ENCODE results near the gene MACF1.
A peak's percentile ranks its signal among the peaks of the same experiment; 100 is the strongest.
"Not testable (repeated sequence)": the region's sequence is repeated elsewhere in the genome, so short reads cannot be mapped to it uniquely, and the experiment has no call there.

MACF1 gene

GRCh38 chr1:39181311-39181710 lies 23.2 kb upstream of the MACF1 start:
- no peak for DNase-seq (ENCODE audit: low spot score)

- DNase-seq (ENCODE audit: low spot score) = no peak
Observed at GRCh38 chr1:39182804-39183203, 21.7 kb upstream of the MACF1 start.

- no peak for DNase-seq (ENCODE audit: low spot score)
Observed at GRCh38 chr1:39183503-39184353, 20.8 kb upstream of the MACF1 start.

GRCh38 chr1:39184354-39184818 lies 20.1 kb upstream of the MACF1 start:
- DNase-seq (ENCODE audit: low spot score) = no peak

GRCh38 chr1:39187275-39188046 lies 17.0 kb upstream of the MACF1 start:
- no peak for DNase-seq (ENCODE audit: low spot score)

- no peak for DNase-seq (ENCODE audit: low spot score)
Observed at GRCh38 chr1:39189592-39190041, 14.9 kb upstream of the MACF1 start.

- DNase-seq (ENCODE audit: low spot score) = no peak
Observed at GRCh38 chr1:39190096-39190495, 14.4 kb upstream of the MACF1 start.

GRCh38 chr1:39194398-39195051 lies 10.0 kb upstream of the MACF1 start:
- peak; percentile 36 for DNase-seq (ENCODE audit: low spot score)

- DNase-seq (ENCODE audit: low spot score) = peak; percentile 4
Observed at GRCh38 chr1:39195166-39196111, 9.1 kb upstream of the MACF1 start.

GRCh38 chr1:39196244-39197215 lies 8.0 kb upstream of the MACF1 start:
- DNase-seq (ENCODE audit: low spot score) = peak; percentile 12

GRCh38 chr1:39199593-39199992 lies 4.9 kb upstream of the MACF1 start:
- peak; percentile 84 for DNase-seq (ENCODE audit: low spot score)

GRCh38 chr1:39205102-39205780 lies 746 bp downstream of the MACF1 start:
- peak; percentile 72 for DNase-seq (ENCODE audit: low spot score)

GRCh38 chr1:39205781-39206464 lies 1.4 kb downstream of the MACF1 start:
- peak; percentile 51 for DNase-seq (ENCODE audit: low spot score)

- not testable (repeated sequence) for DNase-seq (ENCODE audit: low spot score)
Observed at GRCh38 chr1:39208360-39208759, 3.9 kb downstream of the MACF1 start.

GRCh38 chr1:39210649-39211048 lies 6.2 kb downstream of the MACF1 start:
- no peak for DNase-seq (ENCODE audit: low spot score)

GRCh38 chr1:39212499-39212898 lies 8.0 kb downstream of the MACF1 start:
- no peak for DNase-seq (ENCODE audit: low spot score)

- peak; percentile 43 for DNase-seq (ENCODE audit: low spot score)
Observed at GRCh38 chr1:39213511-39214002, 9.1 kb downstream of the MACF1 start.

- DNase-seq (ENCODE audit: low spot score) = peak; percentile 97
Observed at GRCh38 chr1:39214021-39214713, 9.7 kb downstream of the MACF1 start.
